ENCODE results near the gene BLOC1S3.
A peak's percentile ranks its signal among the peaks of the same experiment; 100 is the strongest.

DNA sequence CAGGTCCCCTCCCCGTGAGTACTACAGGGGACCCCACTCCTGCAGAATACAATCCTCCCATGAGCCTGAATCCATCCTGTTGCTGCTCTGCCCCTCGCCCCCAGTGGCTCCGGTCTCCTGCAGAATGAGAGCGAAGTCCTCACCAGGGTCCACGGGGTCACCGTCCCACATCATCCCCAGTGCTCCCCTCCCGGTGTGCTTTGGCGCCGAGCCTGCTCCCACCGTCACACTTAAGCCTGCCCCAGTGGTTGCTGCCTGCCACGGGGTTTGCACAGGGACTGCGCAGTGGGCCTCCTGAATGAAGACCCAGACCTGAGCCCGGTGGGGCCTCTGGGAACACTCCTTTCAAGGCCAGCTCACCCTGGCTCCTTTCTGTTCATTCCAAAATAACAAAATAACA lies 48.3 kb upstream of the BLOC1S3 start:
- TF ChIP-seq, protein P1, sequence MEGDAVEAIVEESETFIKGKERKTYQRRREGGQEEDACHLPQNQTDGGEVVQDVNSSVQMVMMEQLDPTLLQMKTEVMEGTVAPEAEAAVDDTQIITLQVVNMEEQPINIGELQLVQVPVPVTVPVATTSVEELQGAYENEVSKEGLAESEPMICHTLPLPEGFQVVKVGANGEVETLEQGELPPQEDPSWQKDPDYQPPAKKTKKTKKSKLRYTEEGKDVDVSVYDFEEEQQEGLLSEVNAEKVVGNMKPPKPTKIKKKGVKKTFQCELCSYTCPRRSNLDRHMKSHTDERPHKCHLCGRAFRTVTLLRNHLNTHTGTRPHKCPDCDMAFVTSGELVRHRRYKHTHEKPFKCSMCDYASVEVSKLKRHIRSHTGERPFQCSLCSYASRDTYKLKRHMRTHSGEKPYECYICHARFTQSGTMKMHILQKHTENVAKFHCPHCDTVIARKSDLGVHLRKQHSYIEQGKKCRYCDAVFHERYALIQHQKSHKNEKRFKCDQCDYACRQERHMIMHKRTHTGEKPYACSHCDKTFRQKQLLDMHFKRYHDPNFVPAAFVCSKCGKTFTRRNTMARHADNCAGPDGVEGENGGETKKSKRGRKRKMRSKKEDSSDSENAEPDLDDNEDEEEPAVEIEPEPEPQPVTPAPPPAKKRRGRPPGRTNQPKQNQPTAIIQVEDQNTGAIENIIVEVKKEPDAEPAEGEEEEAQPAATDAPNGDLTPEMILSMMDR (IDR thresholded peaks at IDR 0.05 in 8 of 11, conservative IDR thresholded peaks at IDR 0.05 in 3 of 11) = no peak
- no peak for TF ChIP-seq POLR2A (IDR thresholded peaks at IDR 0.05)
- peak in 1 of 3 donors; percentile 34 for TF ChIP-seq POLR2AphosphoS5 (IDR thresholded peaks at IDR 0.05)

Measured in spleen (tissue), 7 donors.